GM19240 (cell line): Measurements from ENCODE around the gene DNAJC6.

Source experiments
- DNase-seq: peaks from one replicate; pipeline ENCODE4 v3.0.0; 2011; ENCODE audit warnings: low spot score; ENCODE audit not compliant: insufficient read length

The DNAJC6 gene

GRCh38 chr1:65401612-65402011, 92.3 kb downstream of the DNAJC6 start:
- DNase-seq = no peak

DNA sequence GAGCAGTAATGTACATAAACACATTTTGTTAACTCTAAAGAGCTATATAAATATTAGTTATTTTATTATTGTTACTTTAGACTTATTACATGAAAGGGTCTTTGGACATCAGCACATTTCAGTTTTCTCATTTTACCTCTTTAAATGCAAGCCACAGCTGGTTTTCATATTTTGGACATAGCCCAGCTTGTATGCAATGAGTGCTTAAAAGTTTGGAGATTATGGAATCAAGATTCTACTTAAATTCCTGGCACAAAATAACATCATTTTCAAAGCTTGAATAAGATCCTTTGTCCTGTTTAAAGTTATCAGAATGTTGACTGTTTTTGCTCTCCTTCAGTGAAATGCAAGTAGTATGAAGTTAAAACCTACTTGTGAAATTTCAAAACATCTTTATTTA, 95.6 kb downstream of the DNAJC6 start:
- no peak for DNase-seq

DNA sequence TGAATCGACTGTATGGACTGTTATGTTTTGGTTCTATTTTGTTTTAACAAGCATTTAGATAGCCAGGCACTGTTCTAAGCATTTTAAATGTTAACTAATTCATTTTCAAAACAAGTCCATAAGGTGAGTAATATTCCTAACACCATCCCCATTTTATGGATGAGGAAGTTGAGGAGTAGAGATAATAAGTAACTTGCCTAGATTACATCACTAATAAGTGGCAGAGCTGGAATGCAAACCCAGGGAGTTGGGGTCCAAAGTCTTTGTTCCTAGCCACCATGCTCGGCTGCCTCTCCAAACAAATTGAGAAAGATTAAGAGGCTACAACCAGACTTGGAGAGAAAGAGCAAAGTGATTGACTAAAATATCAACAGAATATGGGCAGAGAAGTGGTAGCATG, 98.5 kb downstream of the DNAJC6 start:
- DNase-seq = no peak

GRCh38 chr1:65409314-65409713, 100.0 kb downstream of the DNAJC6 start:
- no peak for DNase-seq

DNA sequence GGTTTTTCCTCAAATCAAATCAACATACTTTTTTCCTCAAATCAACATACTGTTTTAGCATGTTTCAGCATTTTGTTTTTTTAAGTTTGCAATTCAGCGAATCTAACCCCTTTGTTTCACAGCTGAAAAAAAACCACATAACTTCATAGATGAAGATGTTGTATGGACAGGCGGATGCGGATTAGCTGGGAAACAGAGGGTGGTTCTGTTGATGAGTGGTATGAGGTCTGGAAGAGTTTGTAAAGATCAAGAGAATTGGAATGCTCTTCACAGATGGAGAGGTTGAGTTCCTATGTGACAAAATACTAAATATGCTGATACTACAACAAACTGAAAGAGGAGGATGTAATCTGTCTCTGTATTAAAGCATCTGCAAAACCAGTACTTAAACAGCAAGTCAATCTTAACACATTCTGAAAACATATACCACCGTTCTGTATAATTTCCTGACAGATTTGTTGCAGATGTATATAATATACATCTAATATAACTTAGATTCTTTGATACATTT, 100.5 kb downstream of the DNAJC6 start:
- no peak for DNase-seq

DNA sequence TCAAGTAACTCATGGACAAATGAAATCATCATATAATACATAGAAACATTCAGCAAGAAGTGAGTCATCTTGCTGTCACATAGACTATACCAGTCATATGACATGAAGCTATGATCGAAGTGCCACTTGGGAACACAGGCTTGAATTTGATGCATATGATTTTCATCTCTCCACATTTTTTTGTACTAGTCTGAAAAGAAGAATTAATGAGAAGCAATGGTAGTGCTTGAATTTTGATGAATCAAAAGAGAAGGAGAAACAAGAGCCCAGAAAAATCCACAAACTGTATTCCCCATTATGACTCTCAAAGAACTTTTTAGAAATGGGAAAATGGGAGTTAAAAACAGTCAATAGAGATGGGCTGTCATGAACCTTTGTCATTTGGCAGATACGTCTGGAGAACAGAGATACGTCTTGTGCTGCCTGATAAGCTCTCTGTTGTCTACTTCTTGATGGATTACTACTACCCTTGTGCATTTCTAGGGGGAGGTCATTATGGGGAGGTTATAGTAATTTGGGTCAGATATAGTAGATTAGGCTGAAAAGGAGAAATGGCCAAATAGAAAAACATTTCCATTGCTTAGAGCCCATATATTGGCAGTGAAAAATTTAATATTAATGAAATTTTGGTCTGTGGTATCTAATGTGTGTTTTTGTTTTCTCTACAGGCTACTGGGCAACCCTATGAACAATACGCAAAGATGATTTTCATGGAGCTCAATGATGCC, 103.1 kb downstream of the DNAJC6 start:
- no peak for DNase-seq

DNA sequence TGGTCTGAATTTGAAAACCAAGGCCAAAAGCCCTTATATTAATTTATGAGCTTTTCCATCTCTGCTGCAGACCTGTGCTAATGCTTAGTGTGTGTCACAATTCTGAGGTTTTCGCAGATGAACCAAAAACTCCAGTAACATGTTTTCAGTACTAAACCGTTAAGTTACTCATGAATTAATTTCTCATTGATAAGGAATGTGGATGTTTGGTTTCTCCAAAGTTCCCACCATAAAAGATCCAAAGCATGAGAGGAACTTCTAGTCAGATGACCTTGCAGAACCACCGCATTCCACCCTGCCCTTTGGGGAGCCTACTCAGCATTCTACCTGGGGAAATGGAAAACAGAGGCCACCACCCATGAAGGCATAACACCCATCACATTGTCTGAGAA, 103.6 kb downstream of the DNAJC6 start:
- DNase-seq = no peak

DNA sequence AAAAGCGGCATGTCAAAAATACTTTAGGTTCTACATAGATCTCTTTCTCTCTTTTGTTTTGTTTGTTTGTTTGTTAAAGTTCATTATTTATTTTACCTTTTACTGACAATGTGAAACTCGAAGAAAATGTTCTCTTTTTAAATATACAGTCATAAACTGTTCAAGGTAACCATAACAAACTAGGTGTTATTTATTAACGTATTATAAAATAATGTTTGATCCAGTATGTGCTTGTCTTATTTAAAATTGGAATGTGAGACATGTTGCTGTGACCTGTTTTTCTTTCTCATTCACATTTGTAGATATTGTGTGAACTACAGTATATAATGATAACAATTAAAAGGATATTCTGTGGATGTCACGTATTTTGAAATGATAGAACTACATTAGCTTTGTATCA, 105.2 kb downstream of the DNAJC6 start:
- DNase-seq = no peak

GRCh38 chr1:65416767-65417166, 107.4 kb downstream of the DNAJC6 start:
- no peak for DNase-seq

DNA sequence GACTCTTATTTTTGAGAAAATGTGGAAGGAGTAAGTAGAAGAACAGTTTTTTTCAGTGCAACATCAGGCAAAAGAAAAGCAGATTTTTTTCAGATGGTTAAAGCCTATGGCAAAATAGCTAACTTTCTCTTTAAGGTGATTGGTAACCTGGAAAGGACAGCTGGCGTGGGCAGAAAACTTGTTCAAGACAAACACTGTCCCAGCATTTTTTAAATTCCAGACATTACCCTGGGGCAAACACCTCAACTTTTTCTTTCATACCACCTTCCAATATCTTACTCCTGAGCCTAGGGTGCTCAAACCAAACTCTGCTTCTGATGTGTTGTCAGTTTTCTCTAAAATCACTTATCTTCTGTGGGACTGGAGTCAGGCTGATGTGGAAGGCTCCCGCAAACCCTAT, 108.4 kb downstream of the DNAJC6 start:
- DNase-seq = no peak

GRCh38 chr1:65418522-65419185, 109.3 kb downstream of the DNAJC6 start:
- no peak for DNase-seq

GRCh38 chr1:65419681-65420589, 110.6 kb downstream of the DNAJC6 start:
- DNase-seq = peak; percentile 67

- peak; percentile 65 for DNase-seq
Measured at GRCh38 chr1:65420590-65421350, 111.4 kb downstream of the DNAJC6 start, which contains the start of the genes LEPR and LEPROT. LEPR (plus strand) TSS chr1:65420668; CDS start chr1:65565566, 144,898 bp downstream. LEPROT (plus strand) TSS chr1:65420668; CDS start chr1:65420725, 57 bp downstream.

DNA sequence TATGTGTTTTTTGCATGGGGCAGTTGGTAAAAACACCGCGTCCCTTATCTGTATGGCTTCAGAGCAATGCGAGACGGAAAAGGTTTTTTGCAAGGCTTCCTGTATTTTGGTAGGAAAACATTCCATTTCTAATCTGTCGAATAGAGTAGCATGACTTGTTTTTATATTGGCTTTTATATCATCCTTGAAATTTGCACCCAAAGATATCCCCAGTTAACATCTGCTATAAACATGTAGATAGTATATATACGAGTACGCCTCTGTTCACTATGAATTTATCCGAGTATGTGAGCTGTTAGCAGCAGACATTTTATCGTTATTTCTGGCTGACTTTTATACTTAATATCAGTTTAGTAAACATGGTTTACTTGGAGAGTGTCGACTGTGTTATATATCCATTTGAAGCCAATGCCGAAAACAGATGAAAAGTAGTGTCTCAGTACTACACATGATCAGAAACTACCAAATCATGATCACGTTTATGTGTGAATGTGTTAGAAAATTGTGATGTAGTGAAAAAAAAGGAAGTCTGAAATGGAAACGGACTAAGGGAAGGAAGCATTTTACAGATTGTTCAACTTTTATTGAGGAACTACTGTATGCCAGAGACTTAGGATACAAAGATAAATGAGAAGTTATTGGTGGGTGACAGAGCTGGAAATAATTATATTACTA, 112.1 kb downstream of the DNAJC6 start:
- DNase-seq = no peak

GRCh38 chr1:65422241-65423203, 113.2 kb downstream of the DNAJC6 start:
- no peak for DNase-seq

- DNase-seq = no peak
Measured at GRCh38 chr1:65423884-65424572, 114.7 kb downstream of the DNAJC6 start.

- DNase-seq = no peak
Measured at GRCh38 chr1:65424573-65424889, 115.2 kb downstream of the DNAJC6 start.

DNA sequence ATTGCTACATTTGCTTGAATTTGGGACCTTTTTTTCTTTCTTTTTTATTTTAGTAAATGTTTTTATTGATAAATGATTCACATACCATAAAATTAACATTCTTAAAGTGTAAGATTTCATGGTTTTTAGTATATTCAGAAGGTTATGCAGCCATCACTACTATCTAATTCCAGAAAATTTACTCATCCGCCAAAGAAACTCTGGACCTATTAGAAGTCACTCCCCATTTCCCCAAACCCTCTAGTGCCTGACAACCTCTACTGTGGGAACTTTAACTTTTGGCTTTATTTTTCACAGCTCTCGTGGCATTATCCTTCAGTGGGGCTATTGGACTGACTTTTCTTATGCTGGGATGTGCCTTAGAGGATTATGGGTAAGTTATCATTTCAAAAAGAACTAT, 115.7 kb downstream of the DNAJC6 start:
- DNase-seq = no peak

- DNase-seq = no peak
Measured at GRCh38 chr1:65425697-65426096, 116.4 kb downstream of the DNAJC6 start.
